GOT3 (cell line): ENCODE measurements around the gene KIAA1958.

Experiments
- DNase-seq: peaks from one replicate; lab custom pipeline; 2025; ENCODE audit warnings: mixed read lengths; lab: John Stamatoyannopoulos, UW

KIAA1958 gene

GRCh38 chr9:112531666-112532282 is 45.1 kb downstream of the KIAA1958 start:
- DNase-seq = no peak

- no peak for DNase-seq
Measured at GRCh38 chr9:112532427-112532826, 45.8 kb downstream of the KIAA1958 start.

DNA sequence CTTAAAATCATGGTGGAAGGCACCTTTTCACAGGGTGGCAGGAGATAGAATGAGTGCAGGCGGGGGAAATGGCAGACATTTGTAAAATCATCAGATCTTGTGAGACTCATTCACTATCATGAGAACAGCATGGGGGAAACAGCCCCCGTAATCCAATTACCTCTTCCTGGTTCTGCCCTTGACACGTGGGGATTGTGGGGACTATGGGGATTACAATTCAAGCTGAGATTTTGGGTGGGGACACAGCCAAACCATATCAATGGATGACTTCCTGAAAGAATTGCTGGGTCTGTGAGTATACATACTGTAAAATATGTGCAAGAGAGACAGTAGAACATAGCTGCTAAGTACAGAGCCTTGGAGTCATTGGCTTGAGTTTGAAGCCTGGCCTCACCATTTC is 47.0 kb downstream of the KIAA1958 start:
- no peak for DNase-seq

- DNase-seq = no peak
Measured at GRCh38 chr9:112535301-112535700, 48.7 kb downstream of the KIAA1958 start.

GRCh38 chr9:112535811-112536210 is 49.2 kb downstream of the KIAA1958 start:
- no peak for DNase-seq

DNA sequence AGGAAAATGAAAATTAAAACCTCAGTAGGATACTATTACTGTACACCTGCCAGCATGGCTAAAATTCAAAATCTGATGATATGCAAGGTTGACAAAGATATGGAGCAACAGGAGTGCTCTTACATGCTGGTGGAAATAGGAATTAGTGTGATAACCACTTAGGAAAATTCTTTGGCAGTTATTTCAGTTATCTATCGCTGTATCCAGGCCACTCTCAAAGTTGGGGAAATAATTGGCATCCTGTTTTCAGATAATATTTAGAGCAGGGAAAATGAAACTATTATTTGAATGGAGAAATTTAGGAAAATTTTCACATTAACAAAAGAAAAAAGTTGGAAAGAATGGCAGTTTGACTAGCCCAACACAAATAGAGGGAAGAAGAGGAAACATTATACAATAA is 50.9 kb downstream of the KIAA1958 start:
- no peak for DNase-seq

- no peak for DNase-seq
Measured at GRCh38 chr9:112540800-112541199, 54.2 kb downstream of the KIAA1958 start.

GRCh38 chr9:112541685-112542084 is 55.1 kb downstream of the KIAA1958 start:
- no peak for DNase-seq

DNA sequence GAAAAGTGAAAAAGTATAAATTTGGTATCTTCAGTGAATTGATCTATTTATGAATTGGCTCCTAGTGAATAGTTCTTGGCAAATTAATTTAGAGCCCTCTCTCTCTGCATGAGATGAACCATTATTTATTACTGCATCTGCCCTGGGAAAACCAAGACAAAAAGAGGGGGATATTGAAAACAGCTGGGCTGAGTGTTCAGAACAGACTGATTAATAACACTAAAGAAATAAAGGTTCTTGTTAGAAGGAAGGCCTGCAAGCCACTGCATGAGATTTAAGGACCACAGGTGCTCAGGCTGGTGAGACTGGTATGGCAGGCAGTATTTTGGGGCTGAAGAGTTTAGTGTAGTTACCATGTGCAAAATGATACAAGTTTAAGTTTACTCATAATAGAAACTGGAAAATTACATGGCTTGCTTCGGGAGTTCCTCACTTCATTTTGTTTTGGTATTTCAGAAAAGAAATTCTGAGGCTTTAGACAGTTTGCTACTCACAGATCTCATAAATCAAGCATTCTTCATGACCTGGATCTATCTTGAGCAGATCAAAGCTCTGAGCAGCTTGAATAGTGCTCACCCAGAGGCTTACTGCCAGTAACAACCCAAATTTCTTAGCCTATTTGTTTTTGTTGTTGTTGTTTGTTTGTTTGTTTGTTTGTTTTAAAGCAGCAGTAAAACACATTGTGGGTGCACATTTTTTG is 56.1 kb downstream of the KIAA1958 start:
- DNase-seq = no peak

- DNase-seq = no peak
Measured at GRCh38 chr9:112544477-112544876, 57.9 kb downstream of the KIAA1958 start.

GRCh38 chr9:112545237-112545636 is 58.6 kb downstream of the KIAA1958 start:
- no peak for DNase-seq

- no peak for DNase-seq
Measured at GRCh38 chr9:112546149-112547012, 59.8 kb downstream of the KIAA1958 start.

- no peak for DNase-seq
Measured at GRCh38 chr9:112548051-112548440, 61.4 kb downstream of the KIAA1958 start.

DNA sequence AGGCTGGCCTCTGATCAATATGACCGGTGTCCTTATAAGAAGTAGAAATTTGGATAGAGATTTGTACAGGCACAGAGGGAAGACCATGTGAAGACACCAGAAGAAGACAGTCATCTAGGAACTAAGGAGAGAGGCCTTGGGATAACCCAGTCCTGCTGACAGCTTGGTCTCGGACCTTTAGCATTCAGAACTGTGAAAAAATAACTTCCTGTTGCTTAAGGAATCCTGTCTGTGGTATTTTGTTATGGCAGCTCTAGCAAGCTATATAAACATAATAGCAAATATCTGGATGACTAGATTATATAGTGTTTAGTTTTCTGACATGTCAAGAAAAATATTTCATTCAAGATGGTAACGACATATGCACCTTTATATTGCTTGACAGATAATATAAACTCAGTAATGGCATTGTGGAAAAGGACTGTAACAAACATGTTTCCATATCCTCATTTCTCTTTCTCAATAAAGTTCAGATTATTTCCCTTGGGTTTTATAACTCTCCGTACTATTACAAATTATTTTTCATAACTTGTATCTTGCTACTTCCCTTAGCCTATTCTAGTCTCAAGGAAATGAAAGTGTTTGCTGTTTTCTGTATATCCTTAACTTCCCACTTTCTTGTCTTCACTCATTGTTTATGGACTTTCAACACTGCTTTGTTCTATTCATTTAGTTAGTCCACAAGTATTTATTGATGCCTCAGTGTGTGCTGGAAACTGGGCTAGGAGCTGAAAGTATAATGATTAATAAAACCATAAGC is 62.4 kb downstream of the KIAA1958 start:
- DNase-seq = no peak

DNA sequence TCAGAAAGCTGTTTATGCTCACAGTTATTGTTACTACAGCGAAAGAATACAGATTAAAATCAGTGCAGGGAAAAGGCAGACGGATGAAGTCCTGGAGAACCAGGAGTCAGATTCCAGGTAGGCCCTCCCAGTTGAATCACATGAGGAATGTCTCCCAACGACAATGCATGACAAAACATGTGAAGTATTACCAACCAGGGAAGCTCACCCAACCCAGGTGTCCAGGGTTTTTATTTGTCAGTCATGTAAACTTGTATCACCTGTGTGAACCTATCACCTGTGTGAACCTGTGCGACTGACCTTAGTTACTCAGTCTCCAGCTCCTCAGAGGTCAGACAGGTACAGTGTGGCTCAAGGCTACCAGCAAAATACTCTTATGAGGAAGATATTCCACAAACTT is 63.9 kb downstream of the KIAA1958 start:
- no peak for DNase-seq

DNA sequence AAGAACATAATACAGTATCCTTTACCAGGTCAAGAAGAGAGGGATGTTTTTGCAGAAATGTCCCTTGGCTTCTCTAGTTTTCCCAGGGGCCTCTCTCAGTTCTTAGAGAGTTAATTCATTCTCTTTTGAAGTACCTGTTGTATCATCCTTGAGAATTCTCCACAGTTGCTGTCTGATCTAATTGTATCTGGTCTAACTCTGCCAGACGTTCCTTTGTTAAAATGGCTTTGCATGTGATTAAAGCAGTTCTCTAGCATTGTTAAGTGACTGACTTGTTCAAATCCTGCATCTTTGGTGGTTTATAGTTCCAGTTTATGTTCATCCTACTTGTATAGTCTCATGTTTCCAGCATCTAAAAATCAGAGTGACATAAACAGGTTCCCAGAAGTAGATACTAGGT is 65.0 kb downstream of the KIAA1958 start:
- no peak for DNase-seq

GRCh38 chr9:112552229-112553056 is 65.8 kb downstream of the KIAA1958 start:
- no peak for DNase-seq

- no peak for DNase-seq
Measured at GRCh38 chr9:112553256-112553826, 66.7 kb downstream of the KIAA1958 start.

GRCh38 chr9:112554516-112554915 is 67.9 kb downstream of the KIAA1958 start:
- no peak for DNase-seq

DNA sequence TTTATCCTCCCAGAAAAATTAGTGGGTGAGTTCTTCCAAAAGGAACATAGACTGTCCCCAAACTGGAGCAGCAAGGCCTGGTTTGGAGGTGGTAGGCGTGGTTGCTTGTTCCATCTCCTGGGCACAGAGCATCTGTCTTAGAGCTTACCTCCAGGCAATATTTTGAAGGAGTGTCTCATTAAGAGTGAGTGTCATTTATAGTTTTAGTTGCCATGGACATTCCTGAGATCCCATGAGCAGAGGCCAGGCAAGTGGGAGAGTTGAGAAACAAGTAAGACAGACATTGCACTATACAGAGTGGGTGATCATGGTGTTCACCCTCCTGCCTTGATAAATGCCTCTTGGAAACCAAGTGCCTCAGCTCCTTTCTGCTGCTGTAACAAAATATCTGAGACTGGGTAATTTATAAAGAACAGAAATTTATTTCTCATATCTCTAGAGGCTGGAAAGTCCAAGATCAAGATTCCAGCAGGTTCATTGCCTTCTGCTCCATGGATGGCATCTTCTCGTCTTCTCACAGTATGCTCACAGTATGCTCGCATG is 68.5 kb downstream of the KIAA1958 start:
- DNase-seq = no peak
